GM15510 (cell line): ENCODE results near the gene BICRA.

ENCODE experiments used
- POLR2A ChIP-seq: IDR thresholded peaks from 3 replicates; pipeline ENCODE4 v1.6.1; 2011; ENCODE audit warnings: borderline replicate concordance; ENCODE audit not compliant: insufficient read length; ENCODE audit errors: extremely low read depth

The BICRA gene

DNA sequence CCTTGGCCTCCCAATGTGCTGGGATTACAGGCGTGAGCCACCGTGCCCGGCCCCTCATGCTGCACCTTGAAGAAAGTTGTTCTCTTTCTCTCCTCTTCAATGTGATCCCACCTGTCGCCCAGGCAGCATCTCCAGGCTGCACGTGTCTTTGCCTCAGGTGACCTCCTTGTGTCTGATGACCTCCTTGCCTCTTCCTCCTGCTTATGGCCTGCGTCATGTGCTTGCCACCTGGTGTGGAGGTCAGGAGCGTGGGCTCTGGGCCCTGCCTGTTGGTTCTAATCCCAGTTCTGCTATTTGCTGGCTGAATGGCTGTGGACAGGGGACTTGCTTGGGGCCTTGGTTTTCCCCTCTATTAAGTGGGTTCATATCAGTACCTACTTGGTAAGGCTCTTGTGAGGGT lies 6.3 kb downstream of the BICRA start:
- no peak for TF ChIP-seq POLR2A

DNA sequence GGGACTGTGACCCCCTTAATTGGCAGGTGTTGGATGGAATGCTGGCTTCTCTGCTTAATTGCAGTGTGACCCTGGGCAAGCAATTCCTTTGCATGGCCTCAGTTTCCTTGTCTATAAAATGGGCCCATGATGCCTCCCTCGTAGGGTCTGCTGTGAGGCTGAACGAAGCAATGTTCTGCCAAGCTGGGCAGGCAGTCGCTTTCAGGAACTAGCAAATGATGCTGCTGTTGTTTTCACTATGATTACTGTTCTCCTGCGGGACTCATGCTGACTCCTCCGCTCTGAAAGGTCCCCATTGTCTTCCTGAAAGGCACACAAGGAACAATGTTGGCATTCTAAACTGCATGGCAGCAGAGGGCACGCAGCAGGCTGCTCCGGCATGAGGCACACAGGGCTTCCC lies 6.8 kb downstream of the BICRA start:
- no peak for TF ChIP-seq POLR2A

DNA sequence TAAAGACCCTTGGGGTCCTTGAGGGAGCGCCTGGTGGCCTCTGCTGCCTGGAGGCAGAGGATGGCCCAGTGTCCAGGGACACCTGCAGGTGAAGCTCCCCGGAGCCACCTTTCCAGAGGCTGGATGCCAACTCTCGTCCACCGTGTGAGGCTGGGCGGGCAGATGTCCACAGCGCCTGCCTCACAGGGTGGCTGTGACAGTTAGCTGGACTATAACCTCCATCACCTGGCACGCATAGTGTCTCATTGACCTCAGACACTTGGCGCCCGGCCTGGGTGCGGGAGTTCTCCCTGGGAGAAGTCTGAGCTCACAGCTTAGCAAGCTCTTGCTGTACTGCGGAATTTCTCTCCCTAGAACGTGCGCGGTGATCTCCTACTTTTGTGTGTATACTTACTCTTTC lies 9.8 kb downstream of the BICRA start:
- TF ChIP-seq POLR2A, result no peak

DNA sequence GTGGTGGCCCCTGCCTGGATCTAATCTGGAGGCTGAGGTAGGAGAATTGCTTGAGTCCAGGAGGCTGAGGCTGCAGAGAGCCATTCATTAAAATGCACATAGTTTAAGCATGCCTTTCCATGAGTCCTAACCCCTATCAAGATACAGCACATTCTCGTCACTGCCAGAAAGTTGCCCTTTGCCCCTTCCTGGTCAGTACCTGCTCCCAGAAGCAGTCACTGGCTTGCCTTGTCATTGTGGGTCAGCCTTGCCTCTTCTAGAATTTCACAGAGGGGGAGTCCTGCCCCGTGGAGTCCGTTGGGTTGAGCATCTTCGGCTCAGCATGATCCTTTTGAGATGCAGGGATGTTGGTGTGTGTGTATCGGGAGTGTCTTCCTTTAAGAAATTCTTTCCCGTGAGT lies 10.8 kb downstream of the BICRA start:
- TF ChIP-seq POLR2A, result no peak

DNA sequence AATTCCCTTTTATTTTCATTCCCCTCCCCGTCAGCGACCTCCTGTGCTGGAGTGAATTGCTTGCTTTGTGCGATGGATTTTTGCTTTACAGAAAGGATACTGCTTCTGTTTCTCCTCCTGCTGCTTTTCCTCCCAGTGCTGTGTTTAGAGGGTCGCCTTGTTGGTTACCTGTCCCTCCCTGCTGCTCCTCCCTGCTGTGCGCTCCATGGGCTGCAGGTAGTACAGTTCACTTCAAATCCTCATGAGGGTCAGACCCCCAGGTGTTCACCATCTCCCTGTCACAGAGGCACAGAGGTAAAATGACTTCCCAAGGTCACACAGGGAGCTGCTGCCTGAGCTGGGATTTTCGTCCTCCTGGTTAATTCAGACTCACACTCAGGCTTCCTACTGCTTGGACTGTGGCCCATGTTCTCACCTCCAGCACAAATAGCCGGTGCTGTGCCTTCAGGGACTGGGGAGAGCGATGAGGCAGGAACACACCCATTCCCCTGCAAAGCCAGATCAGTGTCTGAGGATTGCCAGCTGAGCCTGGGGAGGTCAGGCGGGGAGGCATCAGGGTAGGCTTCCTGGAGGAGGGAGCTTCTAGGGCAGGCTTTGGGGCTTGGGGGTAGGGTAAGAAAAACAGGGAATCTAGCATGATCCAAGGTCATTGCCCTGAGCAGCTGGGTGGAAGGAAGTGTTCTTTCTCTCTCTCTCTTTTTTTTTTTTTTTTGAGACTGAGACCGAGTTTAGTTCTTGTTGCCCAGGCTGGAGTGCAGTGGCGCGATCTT lies 14.4 kb downstream of the BICRA start:
- TF ChIP-seq POLR2A, result no peak

DNA sequence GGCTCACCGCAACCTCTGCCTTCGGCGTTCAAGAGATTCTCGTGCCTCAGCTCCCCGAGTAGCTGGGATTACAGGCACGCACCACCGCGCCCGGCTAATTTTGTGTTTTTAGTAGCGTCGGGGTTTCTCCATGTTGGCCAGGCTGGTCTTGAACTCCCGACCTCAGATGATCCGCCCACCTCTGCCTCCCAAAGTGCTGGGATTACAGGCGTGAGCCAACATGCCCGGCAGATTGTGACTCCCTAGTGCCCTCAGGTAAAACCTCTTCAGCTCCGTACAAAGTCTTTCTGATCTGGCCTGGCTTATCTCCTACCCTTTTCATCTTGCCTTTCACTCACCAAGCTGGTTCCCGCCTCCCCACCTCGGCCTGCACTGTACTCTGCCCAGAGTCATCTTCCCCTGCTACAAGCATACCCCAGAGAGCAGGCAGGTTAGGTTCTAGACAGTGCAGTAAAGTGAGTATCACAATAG lies 15.0 kb downstream of the BICRA start:
- no peak for TF ChIP-seq POLR2A

DNA sequence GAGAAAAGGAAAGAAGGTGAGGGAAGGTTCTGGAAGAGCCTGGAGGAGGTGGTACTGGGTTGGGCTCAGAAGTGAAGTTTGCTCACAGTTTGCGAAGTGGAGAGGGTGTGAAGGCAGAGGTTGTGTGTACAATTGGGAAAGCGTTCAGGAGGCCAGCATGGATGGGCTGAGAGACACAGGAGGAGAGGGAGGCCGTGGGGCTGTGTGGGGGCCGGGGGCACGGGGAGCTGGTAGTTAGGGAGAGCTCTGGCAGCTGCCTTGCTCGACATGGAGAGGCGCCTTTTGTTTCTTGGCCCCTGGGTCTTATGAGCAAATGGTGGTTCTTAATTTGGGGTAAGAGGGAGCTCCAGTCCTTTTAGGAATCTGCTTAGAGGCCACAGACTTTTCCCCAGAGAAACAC lies 16.7 kb downstream of the BICRA start:
- TF ChIP-seq POLR2A, result no peak

DNA sequence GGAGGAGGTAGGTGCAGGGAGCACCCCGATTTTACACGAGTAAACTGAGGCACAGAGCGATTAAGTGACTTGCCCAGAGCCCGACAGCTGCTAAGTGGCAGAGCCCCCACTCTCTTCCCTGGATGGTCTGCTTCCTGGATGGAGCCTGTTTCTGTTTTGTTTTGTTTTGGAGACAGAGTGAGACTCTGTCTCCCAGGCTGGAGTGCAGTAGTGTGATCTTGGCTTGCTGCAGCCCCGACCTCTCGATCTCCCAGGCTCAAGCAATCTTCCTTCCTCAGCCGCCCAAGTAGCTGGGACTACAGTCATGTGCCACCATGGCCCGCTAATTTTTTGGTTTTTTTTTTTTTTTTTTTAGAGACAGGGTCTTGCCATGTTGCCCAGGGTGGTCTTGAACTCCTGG lies 17.3 kb downstream of the BICRA start:
- TF ChIP-seq POLR2A, result no peak

DNA sequence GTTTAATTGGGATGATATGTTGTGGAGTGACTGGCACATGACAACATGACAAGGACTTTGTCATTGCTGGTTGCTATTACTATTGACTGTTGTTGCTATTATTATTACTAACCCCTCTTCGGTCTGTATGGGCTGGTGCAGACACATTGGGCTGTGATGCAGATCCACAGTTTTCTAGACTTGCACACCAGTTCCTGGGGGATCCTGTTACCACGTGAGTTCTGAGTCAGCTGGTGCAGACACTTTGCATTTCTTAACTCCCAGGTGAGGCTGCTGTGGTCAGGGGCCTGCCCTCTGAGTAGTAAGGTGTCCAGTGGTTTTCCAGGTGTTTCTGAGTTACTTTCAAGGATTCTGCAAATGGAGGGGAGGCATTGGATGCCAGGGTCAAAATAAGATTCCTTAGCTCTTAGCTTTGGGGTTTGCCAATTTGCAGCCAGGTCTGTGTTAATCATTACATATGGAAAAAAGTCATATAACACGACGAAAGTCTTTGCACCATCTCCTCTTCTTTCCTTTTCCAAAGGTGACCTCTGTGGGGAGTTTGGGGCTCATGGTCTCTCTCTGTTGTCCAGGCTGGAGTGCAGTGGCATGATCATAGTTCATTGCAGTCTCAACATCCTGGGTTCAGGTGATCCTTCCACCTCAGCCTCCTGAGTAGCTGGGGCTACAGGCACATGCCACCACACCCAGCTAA lies 19.3 kb downstream of the BICRA start:
- no peak for TF ChIP-seq POLR2A

DNA sequence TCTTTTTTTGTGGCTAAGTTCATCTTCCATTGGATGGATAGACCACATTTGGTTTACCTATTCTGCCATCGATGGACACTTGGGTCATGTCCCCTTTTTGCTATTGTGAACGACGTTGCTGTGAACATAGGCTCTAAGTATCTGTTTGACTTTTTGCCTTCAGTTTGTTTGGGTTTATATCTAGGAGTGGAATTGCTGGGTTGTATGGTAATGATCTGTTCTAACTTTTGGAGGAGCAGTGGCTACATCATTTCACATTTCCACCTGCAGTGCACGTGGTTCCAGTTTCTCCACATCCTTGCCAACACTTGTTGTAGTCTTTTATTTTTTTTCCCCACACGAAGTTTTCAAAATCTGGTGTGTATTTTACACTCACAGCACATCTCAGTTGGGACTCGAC lies 21.7 kb downstream of the BICRA start:
- TF ChIP-seq POLR2A, result no peak

DNA sequence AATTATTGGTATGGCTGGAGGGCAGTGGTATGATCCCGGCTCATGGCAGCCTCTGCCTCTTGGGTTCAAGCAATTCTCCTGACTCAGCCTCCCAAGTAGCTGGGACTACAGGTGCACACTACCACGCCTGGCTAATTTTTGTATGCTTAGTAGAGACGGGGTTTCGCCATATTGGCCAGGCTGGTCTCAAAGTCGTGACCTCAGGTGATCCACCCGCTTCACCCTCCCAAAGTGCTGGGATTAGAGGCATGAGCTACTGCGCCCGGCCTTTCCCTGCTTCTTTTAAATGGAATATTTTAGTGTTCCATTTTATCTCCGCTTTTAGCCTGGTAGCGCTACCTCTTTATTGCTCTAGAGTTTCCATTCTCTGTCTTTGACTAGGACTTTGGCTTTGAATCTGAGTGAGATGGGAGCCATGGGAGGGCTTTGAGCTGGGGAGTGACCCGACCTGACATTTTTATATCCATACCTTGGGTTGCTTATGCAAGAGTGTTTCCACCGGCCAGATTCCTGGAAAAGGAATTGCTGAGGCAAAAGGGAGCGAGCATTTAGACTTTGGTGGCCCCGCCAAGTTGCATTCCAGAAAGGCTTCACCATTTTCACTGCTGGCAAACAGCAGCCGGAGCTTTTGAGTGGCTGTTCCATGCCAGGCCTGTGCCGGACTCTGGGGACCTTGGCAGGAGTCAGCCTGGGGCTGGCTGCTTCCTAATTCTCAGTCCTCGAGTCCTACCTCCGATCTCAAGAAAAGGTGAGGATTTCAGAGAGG lies 22.9 kb downstream of the BICRA start:
- no peak for TF ChIP-seq POLR2A

DNA sequence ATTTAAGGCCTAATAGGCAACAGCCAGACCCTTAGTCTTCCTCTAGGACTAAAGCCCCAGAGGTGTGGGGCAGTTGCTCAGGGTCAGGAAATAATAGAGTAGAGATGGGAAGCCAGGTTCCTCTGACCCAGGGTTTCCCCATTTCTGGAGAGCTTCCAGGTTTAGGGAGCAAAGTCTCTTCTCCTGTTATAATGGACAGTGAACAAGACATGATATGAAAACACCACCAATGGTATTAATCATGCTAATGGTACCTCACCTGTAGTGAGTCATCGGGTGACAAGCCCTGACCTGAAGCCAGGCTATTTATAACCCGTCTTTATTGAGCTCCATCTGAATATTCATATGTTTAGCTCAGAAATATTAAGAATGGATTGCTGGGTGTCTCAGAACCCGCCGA lies 24.6 kb downstream of the BICRA start:
- TF ChIP-seq POLR2A, result no peak

DNA sequence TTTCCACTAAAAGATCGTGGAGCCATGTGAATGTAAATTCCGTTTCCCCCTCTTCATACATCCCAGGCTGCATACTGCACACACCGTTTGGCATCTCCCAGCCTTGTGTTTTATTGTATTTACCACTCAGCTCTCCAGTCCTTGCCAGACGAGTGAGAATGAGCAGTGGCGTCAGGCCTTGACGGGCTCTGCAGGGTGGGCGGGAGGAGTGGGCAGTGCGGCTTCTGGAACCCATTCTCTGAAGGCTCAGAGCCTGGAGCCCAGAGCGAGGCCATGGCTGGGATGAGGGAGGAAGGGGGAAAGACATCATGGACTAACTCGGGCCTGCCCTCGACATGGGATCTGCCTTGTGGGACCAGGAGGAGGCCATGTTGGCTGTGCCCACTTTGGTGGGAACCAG lies 25.1 kb downstream of the BICRA start:
- TF ChIP-seq POLR2A, result no peak

DNA sequence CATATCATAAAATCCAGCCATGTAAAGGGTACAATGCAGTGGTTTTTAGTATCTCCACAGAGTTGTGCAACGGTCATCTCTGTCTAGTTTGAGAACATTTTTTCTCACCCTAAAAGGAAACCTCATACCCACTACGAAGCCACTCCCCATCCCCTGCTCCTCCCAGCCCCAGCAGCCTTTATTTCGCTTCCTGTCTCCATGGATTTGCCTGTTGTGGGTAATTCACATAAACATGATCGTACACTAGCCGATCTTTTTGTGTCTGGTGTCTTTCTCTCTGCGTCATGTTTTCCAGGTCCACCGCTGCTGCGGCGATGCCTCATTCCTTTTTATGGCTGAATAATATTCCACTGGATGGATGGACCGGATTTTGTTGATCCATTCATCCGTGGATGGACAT lies 28.6 kb downstream of the BICRA start:
- TF ChIP-seq POLR2A, result no peak

DNA sequence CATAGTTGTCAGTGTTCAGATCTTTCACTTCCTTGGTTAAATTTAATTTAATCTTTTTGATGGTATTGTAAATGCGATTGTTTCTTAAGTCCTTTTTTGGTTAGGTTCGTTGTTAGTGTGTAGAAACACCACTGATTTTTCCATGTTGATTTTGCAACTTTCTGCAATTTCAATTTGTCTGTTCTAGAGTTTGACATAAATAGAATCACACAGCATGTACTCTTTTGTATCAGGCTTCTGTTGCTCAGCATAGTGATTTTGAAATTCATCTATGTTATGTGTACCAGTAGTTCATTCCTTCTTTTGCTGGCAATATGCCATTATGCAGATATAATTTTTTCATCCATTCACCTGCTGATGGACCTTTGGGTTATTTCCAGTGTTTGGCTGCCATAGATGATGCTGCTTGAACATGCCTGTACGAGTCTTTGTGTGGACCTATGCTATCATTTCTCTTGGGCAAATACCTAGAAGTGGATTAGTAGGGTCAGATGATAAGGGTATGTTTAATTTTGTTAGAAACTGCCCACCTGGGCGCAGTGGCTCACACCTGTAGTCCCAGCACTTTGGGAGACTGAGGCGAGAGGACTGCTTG lies 33.1 kb downstream of the BICRA start:
- TF ChIP-seq POLR2A, result no peak
